Activated gamma-delta T cell (primary cell): Measurements from ENCODE around the gene CIB1.
"Not testable (repeated sequence)": the region's sequence is repeated elsewhere in the genome, so short reads cannot be mapped to it uniquely, and the experiment has no call there.

Experiments used
- DNase-seq: peaks from one replicate; lab custom pipeline; 2025; lab: John Stamatoyannopoulos, UW

CIB1 gene

GRCh38 chr15:90192961-90193786, 40.6 kb downstream of the CIB1 start:
- no peak for DNase-seq

GRCh38 chr15:90191794-90192509, 41.8 kb downstream of the CIB1 start:
- DNase-seq, result no peak

- no peak for DNase-seq
These were observed 42.4 kb downstream of the CIB1 start for GRCh38 chr15:90191344-90191687.

- no peak for DNase-seq
These were observed 43.0 kb downstream of the CIB1 start for GRCh38 chr15:90190606-90191343.

GRCh38 chr15:90189781-90190467, 43.8 kb downstream of the CIB1 start:
- no peak for DNase-seq

- no peak for DNase-seq
These were observed 44.6 kb downstream of the CIB1 start for GRCh38 chr15:90188914-90189748.

- not testable (repeated sequence) for DNase-seq
These were observed 45.7 kb downstream of the CIB1 start for GRCh38 chr15:90188065-90188464.

GRCh38 chr15:90187257-90187868, 46.4 kb downstream of the CIB1 start:
- no peak for DNase-seq

GRCh38 chr15:90184786-90185704, 48.7 kb downstream of the CIB1 start:
- DNase-seq, result peak; percentile 30

GRCh38 chr15:90184119-90184785, 49.5 kb downstream of the CIB1 start:
- DNase-seq, result no peak

- no peak for DNase-seq
These were observed 52.0 kb downstream of the CIB1 start for GRCh38 chr15:90181776-90182175.
